ENCODE measurements around the gene HOXD9.

The HOXD9 gene

GRCh38 chr2:176157499-176158185 lies 35.1 kb downstream of the HOXD9 start:
- DNase-seq, result peak; percentile 22

GRCh38 chr2:176158186-176158591 lies 35.7 kb downstream of the HOXD9 start:
- no peak for DNase-seq

GRCh38 chr2:176158855-176159662 lies 36.5 kb downstream of the HOXD9 start:
- no peak for DNase-seq

GRCh38 chr2:176159663-176160250 lies 37.2 kb downstream of the HOXD9 start:
- no peak for DNase-seq

- DNase-seq, result no peak
Measured at GRCh38 chr2:176160251-176160985, 37.9 kb downstream of the HOXD9 start.

GRCh38 chr2:176160986-176161824 lies 38.7 kb downstream of the HOXD9 start:
- DNase-seq, result no peak

GRCh38 chr2:176161825-176162626 lies 39.5 kb downstream of the HOXD9 start:
- DNase-seq, result no peak

GRCh38 chr2:176162911-176163671 lies 40.6 kb downstream of the HOXD9 start:
- DNase-seq, result no peak

GRCh38 chr2:176163672-176164056 lies 41.1 kb downstream of the HOXD9 start:
- no peak for DNase-seq

GRCh38 chr2:176164201-176164600 lies 41.7 kb downstream of the HOXD9 start:
- DNase-seq, result no peak

GRCh38 chr2:176164611-176165369 lies 42.3 kb downstream of the HOXD9 start:
- no peak for DNase-seq

GRCh38 chr2:176165370-176166050 lies 43.0 kb downstream of the HOXD9 start:
- DNase-seq, result no peak

- DNase-seq, result no peak
Measured at GRCh38 chr2:176166272-176166671, 43.8 kb downstream of the HOXD9 start.

GRCh38 chr2:176167398-176167797 lies 44.9 kb downstream of the HOXD9 start:
- DNase-seq, result no peak

GRCh38 chr2:176169181-176169580 lies 46.7 kb downstream of the HOXD9 start:
- no peak for DNase-seq

GRCh38 chr2:176169711-176170110 lies 47.2 kb downstream of the HOXD9 start:
- no peak for DNase-seq

- DNase-seq, result no peak
Measured at GRCh38 chr2:176170602-176171305, 48.2 kb downstream of the HOXD9 start.

- DNase-seq, result no peak
Measured at GRCh38 chr2:176171351-176172006, 49.0 kb downstream of the HOXD9 start.

All from NCI-H446 treated with DMSO at 0.1 percent for 48 hours (cell line).